K562 (cell line): ENCODE results near the gene PRPS2.

ENCODE experiments used
- NR2F6 ChIP-seq: fragments of 450-650 bp; formaldehyde crosslinking; IDR thresholded peaks from 2 replicates; pipeline ENCODE4 v1.4.0; 2020; ENCODE audit warnings: mild to moderate bottlenecking
- PRPF4 ChIP-seq: fragments of 200-400 bp; formaldehyde crosslinking; IDR thresholded peaks from one replicate; pipeline ENCODE4 v1.6.1; 2017; ENCODE audit warnings: low read length, low read depth, mild to moderate bottlenecking; ENCODE audit not compliant: insufficient read depth, poor library complexity, severe bottlenecking
- TF ChIP-seq, protein P1 (sequence below): sonication (generic); formaldehyde crosslinking; IDR thresholded peaks from 2 replicates; pipeline ENCODE4 v1.9.0; 2022; ENCODE audit warnings: mild to moderate bottlenecking, missing genetic modification reagents
- TF ChIP-seq, protein P2 (sequence below): IDR thresholded peaks from 3 replicates; pipeline ENCODE4 v1.6.1; 2011; ENCODE audit warnings: borderline replicate concordance, mild to moderate bottlenecking; ENCODE audit not compliant: insufficient read length, insufficient read depth
- TF ChIP-seq, protein P3 (sequence below): fragments of 250-450 bp; sonication (Bioruptor Pico); IDR thresholded peaks from 2 replicates; pipeline ENCODE4 v1.5.0; 2021
- TF ChIP-seq, protein P4 (sequence below): fragments of 250-450 bp; sonication (Bioruptor Pico); IDR thresholded peaks from 2 replicates; pipeline ENCODE4 v1.6.1; 2021; ENCODE audit warnings: mild to moderate bottlenecking
- TF ChIP-seq, protein P5 (sequence below): sonication (generic); formaldehyde crosslinking; IDR thresholded peaks from 2 replicates; pipeline ENCODE4 v1.8.0; 2023; ENCODE audit warnings: mild to moderate bottlenecking, missing genetic modification reagents

DNA sequence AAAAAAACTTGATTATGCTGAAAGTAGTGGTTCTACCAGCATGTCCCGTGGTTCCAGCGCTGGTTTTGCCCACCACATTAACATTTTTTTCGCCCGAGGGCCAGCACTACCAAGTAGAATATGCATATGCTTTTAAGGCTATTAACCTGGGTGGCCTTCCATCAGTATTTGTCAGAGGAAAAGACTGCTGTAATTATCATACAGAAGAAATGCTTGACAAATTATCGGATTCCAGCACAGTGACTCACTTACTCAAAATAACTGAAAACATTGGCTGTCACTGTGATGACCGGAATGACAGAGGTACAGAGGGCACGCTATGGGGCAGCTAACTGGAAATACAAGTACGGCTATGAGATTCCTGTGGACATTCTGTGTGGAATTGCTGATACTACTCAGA lies 34.6 kb downstream of the PRPS2 start:
- TF ChIP-seq, protein P1, sequence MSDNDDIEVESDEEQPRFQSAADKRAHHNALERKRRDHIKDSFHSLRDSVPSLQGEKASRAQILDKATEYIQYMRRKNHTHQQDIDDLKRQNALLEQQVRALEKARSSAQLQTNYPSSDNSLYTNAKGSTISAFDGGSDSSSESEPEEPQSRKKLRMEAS: no peak
- TF ChIP-seq NR2F6 (CRISPR knock-in tag): no peak
- TF ChIP-seq, protein P2, sequence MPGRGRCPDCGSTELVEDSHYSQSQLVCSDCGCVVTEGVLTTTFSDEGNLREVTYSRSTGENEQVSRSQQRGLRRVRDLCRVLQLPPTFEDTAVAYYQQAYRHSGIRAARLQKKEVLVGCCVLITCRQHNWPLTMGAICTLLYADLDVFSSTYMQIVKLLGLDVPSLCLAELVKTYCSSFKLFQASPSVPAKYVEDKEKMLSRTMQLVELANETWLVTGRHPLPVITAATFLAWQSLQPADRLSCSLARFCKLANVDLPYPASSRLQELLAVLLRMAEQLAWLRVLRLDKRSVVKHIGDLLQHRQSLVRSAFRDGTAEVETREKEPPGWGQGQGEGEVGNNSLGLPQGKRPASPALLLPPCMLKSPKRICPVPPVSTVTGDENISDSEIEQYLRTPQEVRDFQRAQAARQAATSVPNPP: no peak
- TF ChIP-seq, protein P3, sequence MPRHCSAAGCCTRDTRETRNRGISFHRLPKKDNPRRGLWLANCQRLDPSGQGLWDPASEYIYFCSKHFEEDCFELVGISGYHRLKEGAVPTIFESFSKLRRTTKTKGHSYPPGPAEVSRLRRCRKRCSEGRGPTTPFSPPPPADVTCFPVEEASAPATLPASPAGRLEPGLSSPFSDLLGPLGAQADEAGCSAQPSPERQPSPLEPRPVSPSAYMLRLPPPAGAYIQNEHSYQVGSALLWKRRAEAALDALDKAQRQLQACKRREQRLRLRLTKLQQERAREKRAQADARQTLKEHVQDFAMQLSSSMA (CRISPR knock-in tag): no peak
- TF ChIP-seq, protein P4, sequence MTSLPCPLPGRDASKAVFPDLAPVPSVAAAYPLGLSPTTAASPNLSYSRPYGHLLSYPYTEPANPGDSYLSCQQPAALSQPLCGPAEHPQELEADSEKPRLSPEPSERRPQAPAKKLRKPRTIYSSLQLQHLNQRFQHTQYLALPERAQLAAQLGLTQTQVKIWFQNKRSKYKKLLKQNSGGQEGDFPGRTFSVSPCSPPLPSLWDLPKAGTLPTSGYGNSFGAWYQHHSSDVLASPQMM (CRISPR knock-in tag): no peak
- TF ChIP-seq PRPF4: no peak
- TF ChIP-seq, protein P5, sequence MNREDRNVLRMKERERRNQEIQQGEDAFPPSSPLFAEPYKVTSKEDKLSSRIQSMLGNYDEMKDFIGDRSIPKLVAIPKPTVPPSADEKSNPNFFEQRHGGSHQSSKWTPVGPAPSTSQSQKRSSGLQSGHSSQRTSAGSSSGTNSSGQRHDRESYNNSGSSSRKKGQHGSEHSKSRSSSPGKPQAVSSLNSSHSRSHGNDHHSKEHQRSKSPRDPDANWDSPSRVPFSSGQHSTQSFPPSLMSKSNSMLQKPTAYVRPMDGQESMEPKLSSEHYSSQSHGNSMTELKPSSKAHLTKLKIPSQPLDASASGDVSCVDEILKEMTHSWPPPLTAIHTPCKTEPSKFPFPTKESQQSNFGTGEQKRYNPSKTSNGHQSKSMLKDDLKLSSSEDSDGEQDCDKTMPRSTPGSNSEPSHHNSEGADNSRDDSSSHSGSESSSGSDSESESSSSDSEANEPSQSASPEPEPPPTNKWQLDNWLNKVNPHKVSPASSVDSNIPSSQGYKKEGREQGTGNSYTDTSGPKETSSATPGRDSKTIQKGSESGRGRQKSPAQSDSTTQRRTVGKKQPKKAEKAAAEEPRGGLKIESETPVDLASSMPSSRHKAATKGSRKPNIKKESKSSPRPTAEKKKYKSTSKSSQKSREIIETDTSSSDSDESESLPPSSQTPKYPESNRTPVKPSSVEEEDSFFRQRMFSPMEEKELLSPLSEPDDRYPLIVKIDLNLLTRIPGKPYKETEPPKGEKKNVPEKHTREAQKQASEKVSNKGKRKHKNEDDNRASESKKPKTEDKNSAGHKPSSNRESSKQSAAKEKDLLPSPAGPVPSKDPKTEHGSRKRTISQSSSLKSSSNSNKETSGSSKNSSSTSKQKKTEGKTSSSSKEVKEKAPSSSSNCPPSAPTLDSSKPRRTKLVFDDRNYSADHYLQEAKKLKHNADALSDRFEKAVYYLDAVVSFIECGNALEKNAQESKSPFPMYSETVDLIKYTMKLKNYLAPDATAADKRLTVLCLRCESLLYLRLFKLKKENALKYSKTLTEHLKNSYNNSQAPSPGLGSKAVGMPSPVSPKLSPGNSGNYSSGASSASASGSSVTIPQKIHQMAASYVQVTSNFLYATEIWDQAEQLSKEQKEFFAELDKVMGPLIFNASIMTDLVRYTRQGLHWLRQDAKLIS: no peak
